Mesendoderm (in vitro differentiated cells): Measurements from ENCODE around the gene IFITM2.

Source experiments
- DNase-seq: peaks from one replicate; pipeline ENCODE4 v3.0.0; 2013
- H2AK5ac ChIP-seq: 2 replicates; pipeline ENCODE4 v1.6.1; 2013; ENCODE audit warnings: low read length, inconsistent platforms
- H2BK120ac ChIP-seq: 2 replicates; pipeline ENCODE4 v1.6.1; 2013; ENCODE audit warnings: low read depth, mild to moderate bottlenecking, low read length, moderate library complexity, mixed read lengths
- H2BK15ac ChIP-seq: replicated peaks from 2 replicates; pipeline ENCODE4 v1.6.1; 2013; ENCODE audit warnings: low read depth, mild to moderate bottlenecking, moderate library complexity
- H2BK5ac ChIP-seq: 2 replicates; pipeline ENCODE4 v1.6.1; 2013; ENCODE audit warnings: low read length, inconsistent platforms
- H3K18ac ChIP-seq: 2 replicates; pipeline ENCODE4 v1.6.1; 2013; ENCODE audit warnings: mild to moderate bottlenecking, low read length, mixed read lengths
- H3K23ac ChIP-seq: one replicate; pipeline ENCODE4 v1.6.1; 2013; ENCODE audit warnings: low read length
- H3K27ac ChIP-seq: 2 replicates; pipeline ENCODE4 v1.5.1; 2013; ENCODE audit warnings: low read depth, mild to moderate bottlenecking, inconsistent platforms, low read length, moderate library complexity
- H3K27me3 ChIP-seq: 2 replicates; pipeline ENCODE4 v1.6.1; 2013; ENCODE audit warnings: low read length, control low read depth, mild to moderate bottlenecking, inconsistent platforms; ENCODE audit not compliant: insufficient read depth, poor library complexity
- H3K36me3 ChIP-seq: 2 replicates; pipeline ENCODE4 v1.6.1; 2013; ENCODE audit warnings: low read length, inconsistent platforms; ENCODE audit not compliant: control insufficient read depth, insufficient read depth
- H3K4ac ChIP-seq: one replicate; pipeline ENCODE4 v1.6.1; 2013; ENCODE audit warnings: low read depth, mild to moderate bottlenecking, low read length, moderate library complexity
- H3K4me1 ChIP-seq: 2 replicates; pipeline ENCODE4 v1.6.1; 2013; ENCODE audit warnings: low read depth, low read length, inconsistent platforms; ENCODE audit not compliant: control insufficient read depth
- H3K4me2 ChIP-seq: 2 replicates; pipeline ENCODE4 v1.6.1; 2013; ENCODE audit warnings: low read length
- H3K4me3 ChIP-seq: 2 replicates; pipeline ENCODE4 v1.5.1; 2013; ENCODE audit warnings: mild to moderate bottlenecking, low read length
- H3K56ac ChIP-seq: one replicate; pipeline ENCODE4 v1.6.1; 2013; ENCODE audit warnings: low read length
- H3K79me1 ChIP-seq: 2 replicates; pipeline ENCODE4 v1.6.1; 2013; ENCODE audit warnings: low read length, inconsistent platforms
- H3K79me2 ChIP-seq: 2 replicates; pipeline ENCODE4 v1.6.1; 2013; ENCODE audit warnings: mild to moderate bottlenecking, low read length; ENCODE audit not compliant: control insufficient read depth, insufficient read depth
- H3K9ac ChIP-seq: 2 replicates; pipeline ENCODE4 v1.6.1; 2013; ENCODE audit warnings: low read length, inconsistent platforms
- H4K5ac ChIP-seq: one replicate; pipeline ENCODE4 v1.6.1; 2013; ENCODE audit warnings: low read length
- H4K8ac ChIP-seq: one replicate; pipeline ENCODE4 v1.6.1; 2013; ENCODE audit warnings: low read depth, mild to moderate bottlenecking, control low read depth, low read length, moderate library complexity
- WGBS: extraction: QIAGEN DNeasy Blood & Tissue Kit; methylation state at CpG from one replicate; pipeline ENCODE4 v1.1.7; 2013; ENCODE audit warnings: low lambda C conversion rate, missing lambda C conversion rate; ENCODE audit not compliant: insufficient coverage; ENCODE audit errors: extremely low coverage; 5-methylcytosine and 5-hydroxymethylcytosine counted together

IFITM2 gene

DNA sequence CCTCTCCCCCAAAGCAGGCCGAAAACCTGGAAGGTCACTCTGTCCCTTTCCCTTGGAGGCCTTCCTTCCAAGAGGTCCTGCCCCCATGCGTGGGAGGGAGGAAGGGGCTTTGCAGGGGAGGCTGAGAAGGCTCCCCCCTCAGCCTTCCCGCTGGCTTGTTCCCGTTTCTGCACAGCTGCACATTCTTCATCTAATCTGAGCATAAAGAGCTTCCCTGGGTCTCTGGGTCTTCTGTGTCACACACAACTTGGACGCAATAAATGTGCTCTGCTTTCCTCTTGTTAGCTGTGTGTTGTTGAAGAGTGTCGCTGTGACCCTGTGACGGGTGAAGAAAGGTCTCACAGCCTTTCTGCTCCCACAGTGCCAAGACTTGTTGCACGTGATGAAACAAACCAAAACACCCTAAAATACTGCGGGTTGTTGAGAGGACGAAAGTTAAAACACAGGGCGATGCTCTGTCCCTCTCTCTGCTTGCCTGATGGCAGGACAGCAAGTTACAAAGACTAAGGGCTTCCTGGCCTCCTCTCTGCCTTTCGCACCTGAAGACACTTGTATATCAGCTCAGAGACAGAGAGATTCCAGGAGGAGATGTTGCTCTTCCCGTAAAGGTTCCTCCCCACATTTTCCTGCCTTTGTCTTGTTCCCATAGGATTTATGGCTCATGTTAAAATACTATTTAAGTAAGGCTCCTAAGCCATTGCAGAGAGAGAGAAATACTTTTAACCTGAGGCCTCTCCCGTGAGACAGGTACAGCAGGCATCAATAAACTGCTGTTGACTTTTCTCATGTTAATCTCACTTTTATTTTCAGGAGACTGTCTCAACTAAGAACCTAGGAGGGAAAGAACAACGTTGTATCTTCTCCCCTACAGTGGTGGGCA lies 28.4 kb downstream of the IFITM2 start:
- DNase-seq, result no peak

DNA sequence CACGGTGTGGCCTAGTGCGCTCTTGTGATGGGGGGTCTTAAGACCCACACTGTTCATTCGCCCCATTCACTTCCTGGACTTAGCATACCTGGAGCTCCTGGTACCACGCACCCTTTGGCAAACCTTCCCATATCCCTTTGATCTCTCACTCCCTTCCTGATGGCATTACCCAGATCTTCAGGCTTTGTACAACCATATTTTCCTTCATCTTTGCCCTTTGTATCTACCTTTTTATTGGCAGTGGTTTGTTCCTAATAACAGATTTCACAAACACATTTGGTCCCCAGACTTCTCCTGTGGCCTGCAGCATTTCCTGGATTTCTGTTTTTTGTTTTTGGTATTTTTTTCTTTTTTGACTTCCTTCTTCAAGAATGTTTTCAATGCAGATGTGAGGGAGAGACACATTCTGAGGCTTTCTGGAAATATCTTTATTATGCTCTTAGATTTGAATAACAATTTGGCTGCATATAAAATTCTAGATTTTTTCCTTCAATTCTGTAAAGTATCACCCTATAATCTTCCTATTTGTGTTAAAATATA lies 29.1 kb downstream of the IFITM2 start:
- H3K4ac ChIP-seq, result no peak overlapping the region
- H3K79me1 ChIP-seq, result no peaks in the 10 kb centered on the region
- H4K8ac ChIP-seq, result no peak overlapping the region
- H4K5ac ChIP-seq, result no peak overlapping the region
- peaks cover 7% of the 10 kb centered on the region for H3K4me1 ChIP-seq
- no peaks in the 10 kb centered on the region for H3K36me3 ChIP-seq
- no peak overlapping the region for H3K4me2 ChIP-seq
- no peaks in the 10 kb centered on the region for H3K79me2 ChIP-seq
- H3K18ac ChIP-seq, result peak overlapping the region; percentile 41
- no peak overlapping the region for H2BK15ac ChIP-seq
- H3K23ac ChIP-seq, result no peak overlapping the region
- no peak overlapping the region for H3K4me3 ChIP-seq
- DNase-seq, result no peak
- peak overlapping the region; percentile 46 for H3K56ac ChIP-seq
- H3K27ac ChIP-seq, result peak overlapping the region; percentile 7
- no peaks in the 10 kb centered on the region for H3K27me3 ChIP-seq
- H2BK120ac ChIP-seq, result peak overlapping the region; percentile 17
- no CpG with 5 or more reads among the region's 4 CpGs for WGBS
- no peak overlapping the region for H3K9ac ChIP-seq
- peak overlapping the region; percentile 38 for H2AK5ac ChIP-seq
- peak overlapping the region; percentile 58 for H2BK5ac ChIP-seq

More for the DNA sequence above, 28.4 kb downstream of the IFITM2 start:
- Histone ChIP-seq H3K79me1 (no peaks in the 10 kb centered on the region), H3K4ac (peak overlapping the region; percentile 58), H2AK5ac (no peak overlapping the region), H3K18ac (peak overlapping the region; percentile 41), H3K4me1 (peaks cover 7% of the 10 kb centered on the region), H3K56ac (peak overlapping the region; percentile 46), H3K23ac (no peak overlapping the region), H3K36me3 (no peaks in the 10 kb centered on the region), H4K5ac (no peak overlapping the region), H3K27me3 (no peaks in the 10 kb centered on the region), H3K9ac (peak overlapping the region; percentile 6), H3K27ac (peak overlapping the region; percentile 45), H3K4me3 (no peak overlapping the region), H3K4me2 (no peak overlapping the region), H4K8ac (no peak overlapping the region), H2BK15ac (no peak overlapping the region), H2BK5ac (peak overlapping the region; percentile 85), H2BK120ac (peak overlapping the region; percentile 69), H3K79me2 (no peaks in the 10 kb centered on the region)
- WGBS, result no CpG with 5 or more reads among the region's 15 CpGs

DNA sequence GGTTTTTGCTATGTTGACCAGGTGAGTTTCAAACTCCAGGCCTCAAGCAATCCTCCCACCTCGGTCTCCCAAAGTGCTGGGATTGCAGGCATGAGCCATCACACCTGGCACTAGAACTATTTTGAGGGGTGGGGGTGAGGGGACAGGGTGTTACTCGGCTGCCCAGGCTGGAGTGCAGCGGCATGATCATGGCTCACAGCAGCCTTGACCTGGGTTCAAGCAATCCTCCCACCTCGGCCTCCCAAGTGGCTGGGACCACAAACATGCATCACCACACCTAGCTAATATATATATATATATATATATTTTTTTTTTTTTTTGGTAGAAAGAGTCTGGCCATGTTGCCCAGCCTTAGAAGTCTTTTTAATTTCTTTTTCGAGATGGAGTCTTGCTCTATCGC lies 30.1 kb downstream of the IFITM2 start:
- H2BK15ac ChIP-seq, result no peak overlapping the region
- H2BK5ac ChIP-seq, result no peak overlapping the region
- H3K9ac ChIP-seq, result no peak overlapping the region
- no peak overlapping the region for H4K8ac ChIP-seq
- H3K79me2 ChIP-seq, result no peaks in the 10 kb centered on the region
- peak overlapping the region; percentile 71 for H3K18ac ChIP-seq
- H3K27ac ChIP-seq, result no peak overlapping the region
- H3K4me3 ChIP-seq, result no peak overlapping the region
- H3K79me1 ChIP-seq, result no peaks in the 10 kb centered on the region
- no peaks in the 10 kb centered on the region for H3K27me3 ChIP-seq
- no peak overlapping the region for H2AK5ac ChIP-seq
- peak overlapping the region; percentile 40 for H3K56ac ChIP-seq
- WGBS, result no CpG with 5 or more reads among the region's 6 CpGs
- no peaks in the 10 kb centered on the region for H3K36me3 ChIP-seq
- no peak overlapping the region for H4K5ac ChIP-seq
- H3K4me2 ChIP-seq, result no peak overlapping the region
- no peak for DNase-seq
- no peak overlapping the region for H3K4ac ChIP-seq
- no peak overlapping the region for H3K23ac ChIP-seq
- peak overlapping the region; percentile 32 for H2BK120ac ChIP-seq
- H3K4me1 ChIP-seq, result peaks cover 7% of the 10 kb centered on the region

DNA sequence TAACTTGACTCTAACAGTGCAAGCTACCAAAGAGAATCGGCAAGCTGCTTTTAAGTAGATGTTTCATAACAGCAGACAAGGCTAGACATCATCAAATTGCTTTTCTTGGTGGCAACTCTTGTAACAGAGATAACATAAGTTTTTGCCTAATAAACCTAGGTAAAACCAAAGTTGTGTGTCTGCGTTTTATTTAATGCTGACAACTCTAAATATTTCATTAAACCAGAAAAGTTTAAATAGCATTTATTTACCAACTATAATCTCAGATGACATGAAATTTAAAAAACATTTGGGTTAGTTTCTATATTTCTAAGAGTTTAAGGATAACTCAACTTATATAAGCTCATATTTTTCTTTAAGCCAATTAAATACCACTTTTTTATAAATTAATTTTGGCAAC lies 32.3 kb downstream of the IFITM2 start:
- H3K79me2 ChIP-seq, result no peaks in the 10 kb centered on the region
- H3K79me1 ChIP-seq, result no peaks in the 10 kb centered on the region
- H3K4me2 ChIP-seq, result no peak overlapping the region
- no CpG with 5 or more reads among the region's 2 CpGs for WGBS
- no peak overlapping the region for H4K8ac ChIP-seq
- H3K4me1 ChIP-seq, result peaks cover 2% of the 10 kb centered on the region
- H2BK120ac ChIP-seq, result no peak overlapping the region
- DNase-seq, result no peak
- H3K4me3 ChIP-seq, result no peak overlapping the region
- no peak overlapping the region for H3K23ac ChIP-seq
- H2BK5ac ChIP-seq, result no peak overlapping the region
- H3K27ac ChIP-seq, result no peak overlapping the region
- H3K18ac ChIP-seq, result no peak overlapping the region
- H4K5ac ChIP-seq, result no peak overlapping the region
- H2AK5ac ChIP-seq, result no peak overlapping the region
- H2BK15ac ChIP-seq, result no peak overlapping the region
- H3K27me3 ChIP-seq, result no peaks in the 10 kb centered on the region
- no peak overlapping the region for H3K4ac ChIP-seq
- no peak overlapping the region for H3K9ac ChIP-seq
- H3K36me3 ChIP-seq, result no peaks in the 10 kb centered on the region
- H3K56ac ChIP-seq, result no peak overlapping the region

DNA sequence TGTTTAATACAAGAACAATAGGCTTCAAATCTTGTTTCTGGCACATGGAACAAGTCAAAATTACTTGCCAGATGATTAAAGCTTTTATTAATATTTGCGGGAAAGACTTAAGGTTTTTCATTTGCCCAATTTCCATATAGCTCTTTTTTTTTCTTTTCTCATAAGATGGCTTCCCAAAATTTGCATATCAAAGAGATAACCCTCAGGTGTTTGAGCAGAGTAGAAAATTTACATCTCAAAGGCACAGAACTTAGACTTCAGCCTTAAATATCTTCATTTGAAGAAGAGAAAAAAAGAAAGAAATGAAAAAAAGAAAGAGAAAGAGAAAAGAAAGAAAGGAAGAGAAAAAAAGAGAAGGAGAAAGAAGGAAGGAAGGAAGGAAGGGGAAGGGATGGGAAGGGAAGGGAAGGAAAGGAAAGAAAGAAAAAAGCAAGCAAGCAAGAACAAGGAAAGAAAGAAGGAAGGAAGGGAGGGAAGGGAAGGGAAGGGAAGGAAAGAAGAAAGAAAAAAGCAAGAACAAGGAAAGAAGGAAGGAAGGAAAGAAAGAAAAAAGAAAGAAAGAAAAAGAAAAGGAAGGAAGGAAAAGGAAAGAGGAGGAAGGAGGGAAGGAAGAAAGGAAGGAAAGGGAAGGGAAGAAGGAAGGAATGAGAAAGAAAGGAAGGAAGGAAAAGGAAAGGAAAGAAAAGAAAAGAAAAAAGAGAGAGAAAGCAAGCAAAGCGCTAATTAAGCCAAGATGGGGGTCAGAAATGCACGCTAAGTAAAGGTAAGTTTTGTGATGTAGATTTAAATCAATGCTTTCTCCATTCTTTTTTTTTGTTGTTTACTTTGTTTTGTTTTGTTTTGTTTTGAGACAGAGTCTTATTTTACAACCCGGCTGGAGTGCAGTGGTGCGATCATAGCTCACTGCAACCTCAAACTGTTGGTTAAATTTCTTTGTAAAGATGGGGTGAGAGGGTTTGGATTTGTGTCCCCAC lies 33.2 kb downstream of the IFITM2 start:
- Histone ChIP-seq H2BK5ac (no peak overlapping the region), H3K9ac (no peak overlapping the region), H3K18ac (no peak overlapping the region), H3K56ac (no peak overlapping the region), H4K5ac (no peak overlapping the region), H2BK120ac (no peak overlapping the region), H3K36me3 (no peaks in the 10 kb centered on the region), H3K4me2 (no peak overlapping the region), H2BK15ac (peak overlapping the region; percentile 9), H4K8ac (no peak overlapping the region), H3K4me3 (no peak overlapping the region), H2AK5ac (no peak overlapping the region), H3K79me2 (no peaks in the 10 kb centered on the region), H3K4me1 (no peaks in the 10 kb centered on the region), H3K27me3 (no peaks in the 10 kb centered on the region), H3K4ac (no peak overlapping the region), H3K79me1 (no peaks in the 10 kb centered on the region), H3K23ac (no peak overlapping the region), H3K27ac (no peak overlapping the region)
- no CpG with 5 or more reads among the region's 5 CpGs for WGBS
- peak; percentile 60 for DNase-seq
